Fibroblast of peridontal ligament (primary cell): Measurements from ENCODE around the gene DCLRE1C.
"Not testable (repeated sequence)": the region's sequence is repeated elsewhere in the genome, so short reads cannot be mapped to it uniquely, and the experiment has no call there.

Experiments
- DNase-seq: peaks from one replicate; pipeline ENCODE4 v3.0.0-alpha.2; 2010; ENCODE audit errors: extremely low read depth

The DCLRE1C gene

GRCh38 chr10:14945108-14945507 lies 8.8 kb downstream of the DCLRE1C start:
- no peak for DNase-seq

GRCh38 chr10:14942950-14943338 lies 11.0 kb downstream of the DCLRE1C start:
- DNase-seq, result not testable (repeated sequence)

- not testable (repeated sequence) for DNase-seq
Measured at GRCh38 chr10:14942147-14942949, 11.5 kb downstream of the DCLRE1C start.

GRCh38 chr10:14938971-14939370 lies 14.9 kb downstream of the DCLRE1C start:
- not testable (repeated sequence) for DNase-seq

GRCh38 chr10:14936584-14936983 lies 17.3 kb downstream of the DCLRE1C start:
- no peak for DNase-seq

- no peak for DNase-seq
Measured at GRCh38 chr10:14930610-14931009, 23.3 kb downstream of the DCLRE1C start.

GRCh38 chr10:14926722-14927416 lies 27.0 kb downstream of the DCLRE1C start:
- DNase-seq, result no peak

- DNase-seq, result no peak
Measured at GRCh38 chr10:14926061-14926470, 27.8 kb downstream of the DCLRE1C start.

- no peak for DNase-seq
Measured at GRCh38 chr10:14925268-14925667, 28.6 kb downstream of the DCLRE1C start.

GRCh38 chr10:14924013-14924412 lies 29.9 kb downstream of the DCLRE1C start:
- no peak for DNase-seq

- DNase-seq, result peak; percentile 23
Measured at GRCh38 chr10:14918964-14919363, 34.9 kb downstream of the DCLRE1C start.

GRCh38 chr10:14917827-14918226 lies 36.1 kb downstream of the DCLRE1C start:
- DNase-seq, result no peak

- no peak for DNase-seq
Measured at GRCh38 chr10:14916600-14916999, 37.3 kb downstream of the DCLRE1C start.

- no peak for DNase-seq
Measured at GRCh38 chr10:14911801-14912200, 42.1 kb downstream of the DCLRE1C start.

- DNase-seq, result no peak
Measured at GRCh38 chr10:14910953-14911352, 42.9 kb downstream of the DCLRE1C start.

GRCh38 chr10:14909101-14909500 lies 44.8 kb downstream of the DCLRE1C start:
- DNase-seq, result no peak

GRCh38 chr10:14907591-14907990 lies 46.3 kb downstream of the DCLRE1C start:
- not testable (repeated sequence) for DNase-seq

- no peak for DNase-seq
Measured at GRCh38 chr10:14906765-14907164, 47.1 kb downstream of the DCLRE1C start.

GRCh38 chr10:14905890-14906289 lies 48.0 kb downstream of the DCLRE1C start:
- no peak for DNase-seq

GRCh38 chr10:14904864-14905263 lies 49.0 kb downstream of the DCLRE1C start:
- no peak for DNase-seq

- DNase-seq, result peak; percentile 54
Measured at GRCh38 chr10:14904316-14904732, 49.6 kb downstream of the DCLRE1C start.

- no peak for DNase-seq
Measured at GRCh38 chr10:14891151-14891550, 62.7 kb downstream of the DCLRE1C start.

GRCh38 chr10:14889318-14889717 lies 64.6 kb downstream of the DCLRE1C start:
- no peak for DNase-seq
